C4-2B (cell line): ENCODE measurements around the gene MMP20.

Source experiments
- H3K27ac ChIP-seq: fragments of 450-650 bp; 2 replicates; pipeline ENCODE4 v1.5.1; 2017
- ZFX ChIP-seq: fragments of 450-650 bp; IDR thresholded peaks from 2 replicates; pipeline ENCODE4 v1.6.1; 2017
- TF ChIP-seq, protein P1 (sequence below): fragments of 450-650 bp; conservative IDR thresholded peaks from 2 replicates; pipeline ENCODE4 v1.5.1; 2017; ENCODE audit warnings: mild to moderate bottlenecking

Gene MMP20

DNA sequence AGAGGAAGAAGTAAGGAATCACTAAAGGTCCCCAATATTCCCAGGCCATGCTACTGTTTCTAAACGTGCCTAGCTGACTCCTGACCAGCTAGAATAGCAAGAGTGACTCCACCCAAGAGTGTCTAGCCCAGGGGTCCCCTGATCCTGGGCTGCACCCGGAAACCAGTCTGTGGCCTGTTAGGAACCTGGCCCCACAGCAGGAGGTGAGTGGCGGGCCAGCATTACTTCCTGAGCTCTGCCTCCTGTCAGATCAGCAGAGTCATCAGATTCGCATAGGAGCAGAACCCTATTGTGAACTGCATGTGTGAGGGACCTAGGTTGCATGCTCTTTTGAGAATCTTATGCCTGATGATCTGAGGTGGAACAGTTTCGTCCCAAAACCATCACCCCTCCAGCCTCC lies 2.0 kb downstream of the MMP20 start:
- TF ChIP-seq, protein P1, sequence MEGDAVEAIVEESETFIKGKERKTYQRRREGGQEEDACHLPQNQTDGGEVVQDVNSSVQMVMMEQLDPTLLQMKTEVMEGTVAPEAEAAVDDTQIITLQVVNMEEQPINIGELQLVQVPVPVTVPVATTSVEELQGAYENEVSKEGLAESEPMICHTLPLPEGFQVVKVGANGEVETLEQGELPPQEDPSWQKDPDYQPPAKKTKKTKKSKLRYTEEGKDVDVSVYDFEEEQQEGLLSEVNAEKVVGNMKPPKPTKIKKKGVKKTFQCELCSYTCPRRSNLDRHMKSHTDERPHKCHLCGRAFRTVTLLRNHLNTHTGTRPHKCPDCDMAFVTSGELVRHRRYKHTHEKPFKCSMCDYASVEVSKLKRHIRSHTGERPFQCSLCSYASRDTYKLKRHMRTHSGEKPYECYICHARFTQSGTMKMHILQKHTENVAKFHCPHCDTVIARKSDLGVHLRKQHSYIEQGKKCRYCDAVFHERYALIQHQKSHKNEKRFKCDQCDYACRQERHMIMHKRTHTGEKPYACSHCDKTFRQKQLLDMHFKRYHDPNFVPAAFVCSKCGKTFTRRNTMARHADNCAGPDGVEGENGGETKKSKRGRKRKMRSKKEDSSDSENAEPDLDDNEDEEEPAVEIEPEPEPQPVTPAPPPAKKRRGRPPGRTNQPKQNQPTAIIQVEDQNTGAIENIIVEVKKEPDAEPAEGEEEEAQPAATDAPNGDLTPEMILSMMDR = no peak
- no peak for TF ChIP-seq ZFX
- H3K27ac ChIP-seq = no peak overlapping the region

DNA sequence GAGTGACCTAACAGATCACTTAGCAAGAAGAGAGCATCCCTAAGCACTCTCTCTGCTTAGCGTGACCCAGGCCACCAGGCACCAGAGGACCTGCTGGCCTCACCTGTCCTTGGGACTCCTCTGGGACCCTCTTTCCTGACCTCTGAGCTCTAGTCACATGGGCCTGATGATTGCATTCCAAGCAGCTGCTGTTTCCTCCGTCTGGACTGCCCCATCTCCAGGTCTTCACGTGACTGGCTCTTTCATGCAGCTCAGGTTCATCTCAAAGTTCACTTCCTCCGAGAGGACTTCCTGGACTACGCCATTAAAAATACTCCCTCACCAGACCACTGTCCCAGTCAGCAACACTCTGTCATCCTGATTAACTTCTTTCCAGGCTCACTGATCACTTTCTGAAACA lies 2.9 kb downstream of the MMP20 start:
- H3K27ac ChIP-seq = no peak overlapping the region
- TF ChIP-seq ZFX = no peak
- TF ChIP-seq, protein P1 = no peak

DNA sequence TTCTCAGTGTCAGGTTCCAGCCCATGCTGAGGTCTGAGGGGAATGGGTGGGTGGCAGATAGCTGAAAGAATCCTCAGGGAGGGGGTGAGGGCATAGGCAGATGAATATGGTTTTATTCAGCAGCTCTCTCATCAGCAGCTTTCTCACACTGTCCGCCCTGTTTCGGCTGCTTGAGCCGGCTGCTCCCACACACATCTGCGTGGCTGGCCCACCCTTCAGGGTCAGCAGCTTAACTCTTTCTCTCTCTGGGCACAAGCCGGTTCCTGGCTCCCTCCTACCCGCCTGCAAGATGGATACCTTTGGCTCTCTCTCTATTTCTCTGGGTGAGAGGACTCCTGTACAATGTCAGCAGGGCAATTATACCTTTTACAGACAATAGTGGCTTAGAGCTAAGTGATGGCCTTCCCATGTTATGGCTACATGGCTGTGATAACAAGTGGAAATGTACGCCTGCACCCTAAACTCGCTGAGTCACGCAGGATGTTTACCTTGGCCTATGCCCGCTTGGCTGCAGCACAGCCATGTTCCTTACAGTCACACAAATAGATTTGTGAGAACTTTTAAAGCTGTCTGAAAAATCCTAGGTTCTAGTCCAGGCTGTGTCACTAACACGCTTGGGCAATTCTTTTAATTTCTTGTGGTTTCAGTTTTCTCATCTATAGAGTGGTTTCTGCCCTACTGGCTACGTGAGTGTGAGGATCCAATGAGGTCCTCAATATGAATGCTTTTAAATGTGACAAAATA lies 4.1 kb downstream of the MMP20 start:
- no peak overlapping the region for H3K27ac ChIP-seq
- TF ChIP-seq, protein P1 = no peak
- TF ChIP-seq ZFX = no peak

DNA sequence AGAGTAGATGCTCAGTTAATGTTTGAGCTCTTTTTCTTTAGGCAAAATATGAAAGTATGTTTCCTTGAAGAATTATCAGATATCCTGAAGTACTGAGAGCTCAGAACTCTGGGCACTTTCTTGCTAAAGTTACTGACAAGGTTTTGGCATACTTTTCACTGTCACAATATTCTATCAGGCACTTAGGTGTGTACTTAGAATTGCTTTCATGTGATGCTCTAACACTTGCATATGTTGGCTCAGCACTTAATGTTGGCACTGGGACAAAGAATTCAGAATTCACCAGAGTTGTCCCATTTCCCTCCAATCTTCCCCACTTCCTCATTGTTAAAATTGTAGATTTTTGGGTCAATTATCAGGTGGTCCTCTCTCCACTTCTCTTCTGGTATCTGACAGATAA lies 5.0 kb downstream of the MMP20 start:
- H3K27ac ChIP-seq = no peak overlapping the region
- no peak for TF ChIP-seq ZFX

DNA sequence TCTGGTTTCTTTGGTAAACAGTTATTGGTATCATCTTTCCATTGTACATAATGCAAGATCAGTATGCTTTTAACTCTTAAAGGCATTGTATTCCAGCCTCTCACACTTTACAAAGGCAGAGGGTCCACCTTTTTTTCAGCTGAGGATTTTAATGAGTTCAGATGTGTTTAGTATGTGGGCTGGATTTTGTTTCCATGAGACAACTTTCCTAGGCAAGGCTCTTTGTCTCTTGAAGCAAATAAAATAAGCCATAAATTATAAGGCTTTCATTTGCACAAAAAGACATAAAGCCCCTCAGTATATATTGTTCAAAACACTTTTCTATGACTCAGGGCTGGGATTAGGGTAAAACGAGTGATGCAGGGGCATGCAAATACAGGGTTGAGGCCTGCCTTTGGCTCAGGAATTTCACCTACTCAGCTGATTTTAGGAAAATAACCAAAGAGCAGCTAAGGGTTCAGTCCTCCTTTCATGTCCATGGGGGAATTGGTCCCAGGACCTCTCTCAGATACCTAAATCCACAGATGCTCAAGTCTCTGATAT lies 7.6 kb downstream of the MMP20 start:
- TF ChIP-seq ZFX = no peak
- TF ChIP-seq, protein P1 = no peak
- no peak overlapping the region for H3K27ac ChIP-seq

DNA sequence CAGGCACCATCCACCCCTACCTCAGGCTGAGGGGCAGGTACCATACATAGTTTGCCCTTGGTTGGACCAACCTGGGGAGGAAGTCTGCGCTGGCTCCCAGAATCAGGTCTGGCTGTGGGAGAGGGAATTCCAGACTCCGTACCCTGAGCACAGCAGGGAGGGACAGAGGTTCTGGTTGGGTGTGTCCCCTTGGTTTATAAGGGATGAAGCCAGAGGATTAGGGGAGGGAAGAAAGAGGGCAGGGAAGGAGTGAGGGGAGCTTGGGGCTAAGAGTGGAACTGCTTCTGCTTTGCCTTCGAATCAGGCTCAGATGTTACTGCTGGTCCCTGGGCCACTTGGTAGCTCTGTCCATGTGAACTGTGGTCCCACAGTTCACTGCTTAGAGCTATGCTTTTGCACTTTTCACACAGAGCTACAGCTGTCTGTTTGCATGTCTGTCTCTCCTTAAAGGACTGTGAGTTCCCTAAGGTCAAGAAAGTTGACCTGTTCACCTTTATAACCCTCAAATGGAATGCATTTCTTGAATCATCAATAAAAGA lies 9.2 kb downstream of the MMP20 start:
- TF ChIP-seq, protein P1 = no peak
- H3K27ac ChIP-seq = no peak overlapping the region

DNA sequence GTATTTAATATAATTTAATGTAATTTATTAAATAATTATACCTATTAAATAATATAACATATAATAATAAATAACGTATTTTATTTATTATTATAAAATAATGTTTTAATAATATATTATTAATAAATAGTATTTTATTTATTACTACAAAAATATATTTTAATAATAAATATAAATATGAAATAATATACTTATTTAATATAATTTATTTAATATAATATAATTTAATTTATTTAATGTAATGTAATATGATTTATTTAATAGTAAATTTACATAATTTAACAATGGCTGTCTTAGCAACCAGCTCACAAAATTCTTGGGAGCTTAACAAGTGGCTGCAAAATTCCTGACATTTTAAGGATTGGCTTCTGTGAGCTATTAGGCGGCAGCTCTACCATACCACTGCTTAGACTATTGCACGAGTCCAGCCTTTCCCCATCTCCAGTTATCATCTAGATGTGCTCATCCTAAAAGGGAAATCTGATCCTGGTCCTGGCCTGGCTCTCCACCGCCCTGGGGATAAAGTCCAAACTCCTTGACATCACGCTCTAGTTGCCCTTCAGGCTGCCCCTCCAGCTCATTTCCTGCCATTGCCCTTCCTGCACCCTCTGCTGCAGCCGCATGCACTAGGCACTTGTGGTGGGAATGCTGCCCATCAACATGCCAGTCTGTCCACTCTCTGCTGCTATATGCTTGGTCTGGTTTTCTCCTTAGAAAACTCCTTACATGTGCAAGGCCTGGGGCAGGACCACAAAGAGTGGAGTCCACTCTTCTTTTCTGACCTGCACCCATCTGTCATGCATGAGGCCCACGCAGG lies 9.8 kb downstream of the MMP20 start:
- no peak overlapping the region for H3K27ac ChIP-seq
- TF ChIP-seq, protein P1 = no peak
- no peak for TF ChIP-seq ZFX
